ENCODE measurements around the gene PRTFDC1. TPM values are rescaled to one million over a fixed set of nuclear protein-coding genes. Genes with fewer than 3 reads are reported as not detected.
A peak's percentile ranks its signal among the peaks of the same experiment; 100 is the strongest.

Gene PRTFDC1
- total and polyA plus RNA-seq, 2 of the 8 experiments (the other 6 are each of a cell fraction or from before 2014, with no cell fraction given), result 5.9 to 6.6 TPM

- no peak overlapping the region for H3K4me3 ChIP-seq (ENCODE audit: extremely low read depth in 1 of 4, insufficient read depth in 2 of 4, low read depth in 3 of 4, low read length in 4 of 4)
- H3K23me2 ChIP-seq (ENCODE audit: low read depth, low read length), result no peaks in the 10 kb centered on the region
- POLR2A ChIA-PET (ENCODE audit: partially characterized antibody), result interaction anchor here (1.0 to 1.1 kb wide), 2 partner anchors 67 to 86 kb away, joined by 3 to 5 read pairs; partner anchors contain the start of gene PRTFDC1
- H3K9me3 ChIP-seq (ENCODE audit: insufficient read depth in 2 of 2, low read depth in 1 of 2, low read length in 1 of 2), result no peaks in the 10 kb centered on the region
- no peak overlapping the region for H2BK12ac ChIP-seq (ENCODE audit: low read depth, low read length)
- no peak overlapping the region for H2BK5ac ChIP-seq (ENCODE audit: low read depth, low read length)
- H3K23ac ChIP-seq (ENCODE audit: insufficient read length), result no peak overlapping the region
- H3K4me2 ChIP-seq (ENCODE audit: insufficient read depth in 1 of 2, low read depth in 2 of 2, low read length in 2 of 2), result no peak overlapping the region
- no peaks in the 10 kb centered on the region for H3K79me1 ChIP-seq (ENCODE audit: low read depth, low read length)
- H3K9ac ChIP-seq (replicated peaks in 1 of 4; ENCODE audit: extremely low read depth in 1 of 4, low read depth in 3 of 4, low read length in 3 of 4), result no peak overlapping the region
- H4K20me1 ChIP-seq (replicated peaks in 1 of 2; ENCODE audit: control insufficient read depth in 1 of 2, insufficient read depth in 2 of 2, low read length in 2 of 2), result no peaks in the 10 kb centered on the region
- 75% methylated on average over 1 of the region's 1 CpG; no CpG with 5 or more reads in 1 of the 2 experiments for WGBS, 2 experiments (ENCODE audit: extremely low coverage in 1 of 2, insufficient coverage in 1 of 2, insufficient read length in 1 of 2, insufficient replicate concordance in 2 of 2, low coverage in 1 of 2, low lambda C conversion rate in 2 of 2, missing lambda C conversion rate in 1 of 2)
- no peak overlapping the region for H2BK15ac ChIP-seq (ENCODE audit: low read length)
- no peak overlapping the region for H2BK20ac ChIP-seq (ENCODE audit: low read length)
- FAIRE-seq (no peak), DNase-seq (ENCODE audit: low read depth in 1 of 2, low spot score in 2 of 2) (no peak)
- CTCF ChIA-PET (ENCODE audit: partially characterized antibody), result interaction anchor here (0.9 to 1.5 kb wide), 10 partner anchors 14 to 280 kb away, joined by 3 to 6 read pairs (median 3); no protein-coding TSS in a partner anchor
- H3K18ac ChIP-seq (ENCODE audit: extremely low read depth, low read length), result no peak overlapping the region
- no peak overlapping the region for H3K14ac ChIP-seq (ENCODE audit: insufficient read length)
- H2BK120ac ChIP-seq (replicated peaks; ENCODE audit: low read depth, low read length), result no peak overlapping the region
- no peak overlapping the region for H3K27ac ChIP-seq (ENCODE audit: low read depth, low read length)
- no peaks in the 10 kb centered on the region for H3K36me3 ChIP-seq (ENCODE audit: control insufficient read depth in 2 of 4, insufficient read depth in 4 of 4, low read length in 3 of 4)
- H3K4me1 ChIP-seq (replicated peaks in 1 of 4; ENCODE audit: control insufficient read depth in 3 of 4, insufficient read depth in 4 of 4, low read length in 3 of 4), result peaks cover 0 to 10% (median 2%) of the 10 kb centered on the region in 4 experiments; a peak in 3 of 7 replicates
- no peaks in the 10 kb centered on the region; a peak in 1 of 7 replicates for H3K27me3 ChIP-seq (replicated peaks in 1 of 4; ENCODE audit: control insufficient read depth in 3 of 4, extremely low read depth in 1 of 4, insufficient read depth in 3 of 4, low read length in 3 of 4)
- no peaks in the 10 kb centered on the region for H3K79me2 ChIP-seq (ENCODE audit: control insufficient read depth in 1 of 2, insufficient read depth in 2 of 2, low read length in 2 of 2)
- no peak overlapping the region for H4K8ac ChIP-seq (ENCODE audit: extremely low read depth, insufficient read depth, low read length)
- H4K5ac ChIP-seq (ENCODE audit: insufficient read length, low read depth, low read length), result no peak overlapping the region
- H2AFZ ChIP-seq (ENCODE audit: low read length), result no peak overlapping the region
- no peak overlapping the region for H4K91ac ChIP-seq (replicated peaks; ENCODE audit: insufficient read length, low read length)
- no peak overlapping the region for H3K56ac ChIP-seq (replicated peaks; ENCODE audit: insufficient read length, low read depth, low read length)
- no peak overlapping the region for H3K4ac ChIP-seq (replicated peaks; ENCODE audit: insufficient read length, low read depth, low read length)
- no peak overlapping the region for H2AK5ac ChIP-seq (ENCODE audit: low read depth, low read length)
- TF ChIP-seq SIX5 (IDR thresholded peaks at IDR 0.05; ENCODE audit: low read depth, low read length), result no peak
- no peak for TF ChIP-seq CHD1 (IDR thresholded peaks at IDR 0.05; ENCODE audit: low read depth, low read length)
- no peak for TF ChIP-seq SUZ12 (IDR thresholded peaks at IDR 0.05; ENCODE audit: low read length)
- no peak for TF ChIP-seq BRCA1 (IDR thresholded peaks at IDR 0.05; ENCODE audit: low read depth, low read length)
- no peak for TF ChIP-seq ATF2 (IDR thresholded peaks at IDR 0.05; ENCODE audit: low read length)
- TF ChIP-seq SRF (IDR thresholded peaks at IDR 0.05; ENCODE audit: low read depth, low read length), result no peak
- no peak for TF ChIP-seq KDM4A (IDR thresholded peaks at IDR 0.05; ENCODE audit: low read depth, low read length, severe bottlenecking)
- no peak for TF ChIP-seq POLR2A (IDR thresholded peaks at IDR 0.05; ENCODE audit: control extremely low read depth in 1 of 2, low read depth in 2 of 2, low read length in 2 of 2)
- TF ChIP-seq RAD21 (IDR thresholded peaks at IDR 0.05 in 1 of 2, conservative IDR thresholded peaks at IDR 0.05 in 1 of 2; ENCODE audit: low read depth in 2 of 2, low read length in 2 of 2), result peak; percentile 38 to 52; a peak in 3 of 4 replicates
- no peak for TF ChIP-seq RFX5 (IDR thresholded peaks at IDR 0.05; ENCODE audit: borderline replicate concordance, low read depth, low read length)
- no peak for TF ChIP-seq JUN (IDR thresholded peaks at IDR 0.05; ENCODE audit: low read depth, low read length)
- no peak for TF ChIP-seq E2F6 (IDR thresholded peaks at IDR 0.05)
These were observed 67.6 kb downstream of the PRTFDC1 start for GRCh38 chr10:24884793-24885192.

Data from H1 (cell line).